Bronchial epithelial cell (primary cell): ENCODE data around the gene EIF2S2. TPM values are rescaled to one million over a fixed set of nuclear protein-coding genes. Genes with fewer than 3 reads are reported as not detected.

ENCODE experiments used
- DNase-seq: peaks from one replicate; pipeline ENCODE4 v3.0.0-alpha.2; 2010; ENCODE audit warnings: low read depth
- FAIRE-seq: peaks from 2 replicates; lab custom pipeline; 2011; peaks lifted over from hg19 to GRCh38; lab: Jason Lieb, UNC
- H3K27me3 ChIP-seq: 2 replicates; pipeline ENCODE4 v1.5.1; 2011; ENCODE audit warnings: low read length; ENCODE audit not compliant: control insufficient read depth, insufficient read depth
- H3K36me3 ChIP-seq: 2 replicates; pipeline ENCODE4 v1.5.1; 2011; ENCODE audit warnings: low read length; ENCODE audit not compliant: control insufficient read depth, insufficient read depth
- H3K4me3 ChIP-seq: 2 replicates; pipeline ENCODE4 v1.5.1; 2011; ENCODE audit warnings: mild to moderate bottlenecking, low read depth, low read length, control low read depth
- CTCF ChIP-seq: IDR thresholded peaks from 2 replicates; pipeline ENCODE4 v1.5.1; 2011; ENCODE audit warnings: mild to moderate bottlenecking, moderate library complexity, low read length, control low read depth, inconsistent platforms; ENCODE audit not compliant: insufficient read depth, severe bottlenecking
- total RNA-seq: library from RNA; depleted of rRNA; stranded (reverse); fragments of >200 nt; gene quantifications from 2 replicates; pipeline ENCODE4 v1.2.1, GENCODE V29; 2014

The EIF2S2 gene
- total RNA-seq, 1 donor from 2014 or later: 129 TPM

GRCh38 chr20:34043025-34043424 lies 69.0 kb downstream of the EIF2S2 start:
- FAIRE-seq (no peak), DNase-seq (no peak)
- TF ChIP-seq CTCF: no peak
- H3K36me3 ChIP-seq: no peaks in the 10 kb centered on the region
- H3K27me3 ChIP-seq: no peaks in the 10 kb centered on the region
- no peak overlapping the region for H3K4me3 ChIP-seq

GRCh38 chr20:34042262-34042661 lies 69.8 kb downstream of the EIF2S2 start:
- no peak for DNase-seq
- no peak for TF ChIP-seq CTCF
- no peaks in the 10 kb centered on the region for H3K36me3 ChIP-seq
- no peaks in the 10 kb centered on the region for H3K27me3 ChIP-seq
- no peak overlapping the region for H3K4me3 ChIP-seq
- no peak for FAIRE-seq

GRCh38 chr20:34041226-34041625 lies 70.8 kb downstream of the EIF2S2 start:
- Histone ChIP-seq H3K4me3 (no peak overlapping the region), H3K27me3 (no peaks in the 10 kb centered on the region), H3K36me3 (no peaks in the 10 kb centered on the region)
- DNase-seq (no peak), FAIRE-seq (no peak)
- TF ChIP-seq CTCF: no peak

- TF ChIP-seq CTCF: no peak
- no peak overlapping the region for H3K4me3 ChIP-seq
- H3K27me3 ChIP-seq: no peaks in the 10 kb centered on the region
- no peaks in the 10 kb centered on the region for H3K36me3 ChIP-seq
- DNase-seq (no peak), FAIRE-seq (no peak)
Measured at GRCh38 chr20:34040300-34040995, 71.6 kb downstream of the EIF2S2 start.

Other genes starting within 250 kb of the EIF2S2 start
- gene RALY, start 118.3 kb downstream of the EIF2S2 start, total RNA-seq: 75.0 and 96.4 TPM in 2 replicates
- not detected in 2 replicates for gene ASIP, start 129.2 kb upstream of the EIF2S2 start, total RNA-seq
- gene AHCY, start 191.1 kb upstream of the EIF2S2 start, total RNA-seq: 207 and 278 TPM in 2 replicates